LNCAP (cell line): ENCODE measurements around the gene VILL.

Source experiments
- TF ChIP-seq, protein P1 (sequence below): fragments of 450-650 bp; IDR thresholded peaks from 2 replicates; pipeline ENCODE4 v1.5.1; 2017; ENCODE audit warnings: mild to moderate bottlenecking

Gene VILL

DNA sequence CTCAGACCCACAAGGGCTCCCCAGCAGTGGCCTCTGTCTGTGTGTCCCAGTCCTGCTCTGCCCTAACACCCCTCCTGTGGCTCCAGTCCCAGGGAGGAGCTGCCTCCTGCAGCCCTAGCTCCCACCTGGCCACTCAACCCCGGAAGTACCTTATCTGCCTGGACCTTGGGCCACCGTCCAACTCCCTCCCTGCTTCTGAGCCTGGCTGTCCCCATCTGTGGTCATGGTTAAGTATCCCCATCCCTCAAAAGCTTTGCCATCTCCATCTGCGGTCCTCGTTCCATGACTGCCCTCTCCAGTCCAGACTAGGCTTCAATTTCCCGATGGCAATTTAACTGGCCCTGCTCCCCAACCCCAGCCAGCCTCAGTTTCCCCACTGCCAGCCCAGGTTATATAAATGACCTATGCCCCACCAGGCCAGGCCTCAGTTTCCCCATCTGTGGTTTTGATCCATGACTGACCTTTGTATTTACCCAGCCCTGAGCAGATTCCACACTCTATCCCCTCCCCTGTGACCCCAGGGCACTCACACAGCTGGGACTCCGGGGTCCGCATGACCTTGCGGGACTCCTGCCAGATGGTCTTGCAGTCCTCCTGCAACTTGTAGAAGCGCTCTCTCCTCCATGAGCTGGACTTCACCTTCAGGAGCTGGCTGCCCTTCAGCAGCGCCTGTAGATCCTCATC is 29.2 kb downstream of the VILL start:
- TF ChIP-seq, protein P1, sequence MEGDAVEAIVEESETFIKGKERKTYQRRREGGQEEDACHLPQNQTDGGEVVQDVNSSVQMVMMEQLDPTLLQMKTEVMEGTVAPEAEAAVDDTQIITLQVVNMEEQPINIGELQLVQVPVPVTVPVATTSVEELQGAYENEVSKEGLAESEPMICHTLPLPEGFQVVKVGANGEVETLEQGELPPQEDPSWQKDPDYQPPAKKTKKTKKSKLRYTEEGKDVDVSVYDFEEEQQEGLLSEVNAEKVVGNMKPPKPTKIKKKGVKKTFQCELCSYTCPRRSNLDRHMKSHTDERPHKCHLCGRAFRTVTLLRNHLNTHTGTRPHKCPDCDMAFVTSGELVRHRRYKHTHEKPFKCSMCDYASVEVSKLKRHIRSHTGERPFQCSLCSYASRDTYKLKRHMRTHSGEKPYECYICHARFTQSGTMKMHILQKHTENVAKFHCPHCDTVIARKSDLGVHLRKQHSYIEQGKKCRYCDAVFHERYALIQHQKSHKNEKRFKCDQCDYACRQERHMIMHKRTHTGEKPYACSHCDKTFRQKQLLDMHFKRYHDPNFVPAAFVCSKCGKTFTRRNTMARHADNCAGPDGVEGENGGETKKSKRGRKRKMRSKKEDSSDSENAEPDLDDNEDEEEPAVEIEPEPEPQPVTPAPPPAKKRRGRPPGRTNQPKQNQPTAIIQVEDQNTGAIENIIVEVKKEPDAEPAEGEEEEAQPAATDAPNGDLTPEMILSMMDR = no peak

- TF ChIP-seq, protein P1 = no peak
Observed at GRCh38 chr3:38020342-38020726, 29.7 kb downstream of the VILL start.

DNA sequence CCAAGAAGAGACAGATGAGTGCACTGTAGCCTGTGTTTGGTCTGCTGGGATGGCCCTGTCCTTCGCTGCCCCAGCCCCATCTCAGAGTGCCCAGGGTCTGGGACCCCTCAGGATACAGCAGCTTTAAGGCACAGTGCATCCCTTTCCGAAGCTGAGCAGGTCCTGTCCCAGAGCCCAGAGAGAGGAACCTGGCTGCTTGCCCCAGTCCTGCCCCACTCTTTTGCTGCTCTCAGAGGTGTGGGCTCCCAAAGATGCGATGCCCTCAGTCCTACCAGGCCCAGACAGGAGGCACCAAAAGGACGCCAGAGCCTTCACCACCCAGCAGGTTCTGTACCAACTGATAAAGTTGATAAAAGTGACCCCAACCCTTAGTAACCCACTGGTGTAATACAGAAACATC is 30.6 kb downstream of the VILL start:
- TF ChIP-seq, protein P1 = no peak

GRCh38 chr3:38022301-38022700 is 31.7 kb downstream of the VILL start:
- TF ChIP-seq, protein P1 = no peak

DNA sequence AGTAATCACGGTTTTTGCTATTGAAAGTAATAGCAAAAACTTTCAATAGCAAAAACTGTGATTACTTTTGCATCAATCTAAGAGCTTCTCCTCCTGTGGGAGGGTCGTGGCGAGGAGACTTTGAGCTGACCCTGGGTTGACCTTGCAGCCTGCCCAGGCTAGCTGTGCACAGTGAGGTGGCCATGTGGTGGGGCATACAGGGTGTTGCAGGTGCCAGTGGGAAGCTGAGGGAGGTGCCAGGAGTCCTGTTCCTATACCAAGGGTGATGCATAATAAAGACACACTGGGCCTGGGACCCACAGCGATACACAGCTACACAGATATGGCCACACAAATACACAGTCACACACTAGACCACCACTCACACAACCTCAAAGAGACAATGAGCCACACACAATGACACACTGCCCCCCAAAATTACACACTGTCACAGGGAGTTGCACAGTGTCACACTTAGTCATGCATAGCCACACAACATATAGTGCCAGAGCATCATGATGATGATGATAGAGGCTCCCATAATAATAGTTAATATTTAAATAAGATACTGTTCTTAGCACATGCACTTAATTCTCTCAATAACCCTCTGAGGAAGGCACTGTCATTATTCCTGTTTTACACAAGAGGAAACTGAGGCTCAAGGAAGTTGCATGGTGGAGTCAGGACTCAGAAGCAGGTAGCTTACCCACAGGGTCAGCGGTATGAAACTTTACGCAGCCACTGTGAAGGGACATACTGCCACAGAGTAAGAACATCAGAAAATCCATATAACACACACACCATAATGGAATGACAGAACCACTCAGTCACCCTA is 32.5 kb downstream of the VILL start:
- TF ChIP-seq, protein P1 = no peak

- TF ChIP-seq, protein P1 = no peak
Observed at GRCh38 chr3:38026856-38027255, 36.3 kb downstream of the VILL start.

DNA sequence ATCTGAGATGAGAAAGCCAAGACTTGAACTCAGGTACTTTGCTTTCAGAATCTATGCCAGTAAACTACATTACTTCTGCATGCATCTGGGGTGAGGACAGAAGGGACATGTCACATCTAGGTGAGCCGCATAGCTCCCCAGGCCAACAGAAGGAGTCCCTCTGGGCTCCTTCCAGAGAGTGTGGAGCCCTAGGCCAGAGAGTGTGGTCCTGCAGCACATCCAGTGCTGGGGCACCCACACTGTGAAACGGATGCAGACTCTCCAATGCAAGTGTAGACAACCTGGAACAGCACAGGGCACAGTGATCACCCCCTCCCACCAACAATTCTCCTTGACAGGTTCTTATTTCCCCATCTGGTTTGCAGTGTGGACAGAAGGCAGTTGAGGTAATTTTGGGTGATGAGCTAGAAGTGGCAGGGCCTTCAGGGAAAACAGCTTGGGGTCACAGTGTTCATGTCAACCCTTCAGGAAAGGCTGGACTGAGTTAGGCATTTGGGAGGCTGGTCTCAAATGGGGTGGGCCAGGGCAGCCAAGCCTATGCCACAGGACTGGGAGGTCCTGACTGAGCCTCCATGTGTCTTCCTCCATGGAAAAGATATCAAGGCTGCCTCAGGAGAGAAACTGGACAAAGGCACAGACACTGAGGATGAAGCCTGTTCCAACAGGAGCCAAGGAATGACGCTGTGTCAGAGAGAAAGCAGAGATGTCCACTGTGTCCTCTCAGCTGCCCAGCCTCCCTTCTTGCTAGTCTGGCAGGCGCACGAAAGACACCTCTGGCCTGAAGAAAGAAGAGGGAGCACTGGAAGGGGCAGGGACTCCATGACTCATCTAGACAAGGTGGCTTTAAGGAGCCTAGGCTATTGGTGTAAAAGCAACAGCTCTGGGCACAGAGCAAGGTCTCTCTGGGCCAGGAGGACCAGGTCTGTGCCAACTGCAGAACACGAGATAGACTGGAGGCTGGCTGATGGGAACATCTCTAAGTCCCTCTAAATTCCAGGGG is 37.2 kb downstream of the VILL start:
- TF ChIP-seq, protein P1 = no peak
